ENCODE measurements around the gene VOPP1. TPM values are rescaled to one million over a fixed set of nuclear protein-coding genes. Genes with fewer than 3 reads are reported as not detected.

Gene VOPP1
- total and polyA plus RNA-seq, 2 donors (not counting 3 experiments of a cell fraction or from before 2014, with no cell fraction given) = 85.6 to 154 TPM

GRCh38 chr7:55593172-55593514, 20.8 kb upstream of the VOPP1 start:
- ChIA-PET POLR2A (no interaction called here), CTCF (interaction anchor here (0.6 to 1.6 kb wide), 9 partner anchors 9 to 371 kb away, joined by 3 to 9 read pairs (median 3); partner anchors contain the start of gene NIPSNAP2)
- dilution Hi-C loops (cut with MboI; ENCODE audit: extremely low pct_ligation_motif_present, low sequenced_read_pairs) (no loop called here), intact Hi-C loops (cut with micrococcal nuclease) (loop anchor here (1.0 to 2.0 kb wide), 3 partner anchors 19 to 312 kb away; no protein-coding TSS in a partner anchor)
- H3K4me1 ChIP-seq (ENCODE audit: control insufficient read depth, extremely low read depth, insufficient read depth, low read length) = peaks cover 8% of the 10 kb centered on the region
- H3K4me2 ChIP-seq (ENCODE audit: insufficient read depth, low read length) = no peak overlapping the region
- no peak overlapping the region for H3K9ac ChIP-seq (replicated peaks; ENCODE audit: extremely low read depth, insufficient read depth, low read length)
- peaks cover 0 to 2% of the 10 kb centered on the region in 2 experiments for H3K27me3 ChIP-seq (ENCODE audit: control insufficient read depth in 2 of 2, insufficient read depth in 2 of 2, low read length in 2 of 2)
- H4K20me1 ChIP-seq (replicated peaks; ENCODE audit: control insufficient read depth, extremely low read depth, insufficient read depth, low read length) = no peaks in the 10 kb centered on the region
- no peak overlapping the region for H3K27ac ChIP-seq (ENCODE audit: insufficient read depth, low read depth, low read length)
- BruUV-seq (replicated peaks) = no TSS peak
- no peaks in the 10 kb centered on the region for H3K79me2 ChIP-seq (ENCODE audit: control insufficient read depth, insufficient read depth, low read length)
- no peaks in the 10 kb centered on the region for H3K9me3 ChIP-seq (replicated peaks; ENCODE audit: control insufficient read depth, insufficient read depth, low read length)
- H3K9me1 ChIP-seq (replicated peaks; ENCODE audit: control insufficient read depth, extremely low read depth, insufficient read depth, low read length) = no peaks in the 10 kb centered on the region
- no peak for DNase-seq (ENCODE audit: low read depth, low spot score)
- H2AFZ ChIP-seq (ENCODE audit: low read depth, low read length) = no peak overlapping the region
- peak; percentile 8 for FAIRE-seq
- no peaks in the 10 kb centered on the region for H3K36me3 ChIP-seq (ENCODE audit: control insufficient read depth in 2 of 2, extremely low read depth in 1 of 2, insufficient read depth in 2 of 2, low read length in 2 of 2)
- no peak for TF ChIP-seq GATA2 (IDR thresholded peaks at IDR 0.05; ENCODE audit: insufficient read depth, insufficient read length, low read depth, low read length)
- TF ChIP-seq, protein P1, sequence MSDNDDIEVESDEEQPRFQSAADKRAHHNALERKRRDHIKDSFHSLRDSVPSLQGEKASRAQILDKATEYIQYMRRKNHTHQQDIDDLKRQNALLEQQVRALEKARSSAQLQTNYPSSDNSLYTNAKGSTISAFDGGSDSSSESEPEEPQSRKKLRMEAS (IDR thresholded peaks at IDR 0.05; ENCODE audit: insufficient read depth, insufficient read length) = no peak
- no peak for TF ChIP-seq MYC (IDR thresholded peaks at IDR 0.05; ENCODE audit: low read depth, low read length)
- no peak for TF ChIP-seq EZH2 (IDR thresholded peaks at IDR 0.05; ENCODE audit: borderline replicate concordance, low read depth, low read length, severe bottlenecking)
- no peak for TF ChIP-seq FOS (IDR thresholded peaks at IDR 0.05; ENCODE audit: borderline replicate concordance, insufficient read depth, low read length)
- TF ChIP-seq JUN (IDR thresholded peaks at IDR 0.05; ENCODE audit: borderline replicate concordance, insufficient read depth, insufficient read length, low read depth) = no peak
- TF ChIP-seq, protein P2, sequence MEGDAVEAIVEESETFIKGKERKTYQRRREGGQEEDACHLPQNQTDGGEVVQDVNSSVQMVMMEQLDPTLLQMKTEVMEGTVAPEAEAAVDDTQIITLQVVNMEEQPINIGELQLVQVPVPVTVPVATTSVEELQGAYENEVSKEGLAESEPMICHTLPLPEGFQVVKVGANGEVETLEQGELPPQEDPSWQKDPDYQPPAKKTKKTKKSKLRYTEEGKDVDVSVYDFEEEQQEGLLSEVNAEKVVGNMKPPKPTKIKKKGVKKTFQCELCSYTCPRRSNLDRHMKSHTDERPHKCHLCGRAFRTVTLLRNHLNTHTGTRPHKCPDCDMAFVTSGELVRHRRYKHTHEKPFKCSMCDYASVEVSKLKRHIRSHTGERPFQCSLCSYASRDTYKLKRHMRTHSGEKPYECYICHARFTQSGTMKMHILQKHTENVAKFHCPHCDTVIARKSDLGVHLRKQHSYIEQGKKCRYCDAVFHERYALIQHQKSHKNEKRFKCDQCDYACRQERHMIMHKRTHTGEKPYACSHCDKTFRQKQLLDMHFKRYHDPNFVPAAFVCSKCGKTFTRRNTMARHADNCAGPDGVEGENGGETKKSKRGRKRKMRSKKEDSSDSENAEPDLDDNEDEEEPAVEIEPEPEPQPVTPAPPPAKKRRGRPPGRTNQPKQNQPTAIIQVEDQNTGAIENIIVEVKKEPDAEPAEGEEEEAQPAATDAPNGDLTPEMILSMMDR (IDR thresholded peaks at IDR 0.05; ENCODE audit: extremely low read depth in 1 of 2, insufficient read depth in 1 of 2, low read depth in 1 of 2, low read length in 2 of 2) = no peak
- no peak overlapping the region for H3K4me3 ChIP-seq (replicated peaks in 1 of 3; ENCODE audit: insufficient read depth in 1 of 3, low read depth in 1 of 3, low read length in 3 of 3)
